ENCODE measurements around the gene C3orf52. TPM values are rescaled to one million over a fixed set of nuclear protein-coding genes. Genes with fewer than 3 reads are reported as not detected.

The C3orf52 gene
- total and polyA plus RNA-seq, 2 experiments from 2014 or later, result 9.3 to 20.7 TPM

- no peak overlapping the region for H3K4me3 ChIP-seq
- H3K4me2 ChIP-seq, result no peak overlapping the region
- peaks cover 3% of the 10 kb centered on the region for H3K4me1 ChIP-seq (ENCODE audit: insufficient read depth)
- no peaks in the 10 kb centered on the region for H3K27me3 ChIP-seq
- H4K20me1 ChIP-seq (ENCODE audit: insufficient read depth, poor library complexity, severe bottlenecking), result no peaks in the 10 kb centered on the region
- no peak for TF ChIP-seq EZH2phosphoT487 (IDR thresholded peaks at IDR 0.05; ENCODE audit: low read depth, severe bottlenecking, unreplicated experiment)
- TF ChIP-seq, protein P1, sequence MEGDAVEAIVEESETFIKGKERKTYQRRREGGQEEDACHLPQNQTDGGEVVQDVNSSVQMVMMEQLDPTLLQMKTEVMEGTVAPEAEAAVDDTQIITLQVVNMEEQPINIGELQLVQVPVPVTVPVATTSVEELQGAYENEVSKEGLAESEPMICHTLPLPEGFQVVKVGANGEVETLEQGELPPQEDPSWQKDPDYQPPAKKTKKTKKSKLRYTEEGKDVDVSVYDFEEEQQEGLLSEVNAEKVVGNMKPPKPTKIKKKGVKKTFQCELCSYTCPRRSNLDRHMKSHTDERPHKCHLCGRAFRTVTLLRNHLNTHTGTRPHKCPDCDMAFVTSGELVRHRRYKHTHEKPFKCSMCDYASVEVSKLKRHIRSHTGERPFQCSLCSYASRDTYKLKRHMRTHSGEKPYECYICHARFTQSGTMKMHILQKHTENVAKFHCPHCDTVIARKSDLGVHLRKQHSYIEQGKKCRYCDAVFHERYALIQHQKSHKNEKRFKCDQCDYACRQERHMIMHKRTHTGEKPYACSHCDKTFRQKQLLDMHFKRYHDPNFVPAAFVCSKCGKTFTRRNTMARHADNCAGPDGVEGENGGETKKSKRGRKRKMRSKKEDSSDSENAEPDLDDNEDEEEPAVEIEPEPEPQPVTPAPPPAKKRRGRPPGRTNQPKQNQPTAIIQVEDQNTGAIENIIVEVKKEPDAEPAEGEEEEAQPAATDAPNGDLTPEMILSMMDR (IDR thresholded peaks at IDR 0.05; ENCODE audit: poor library complexity), result no peak
- no peaks in the 10 kb centered on the region for H3K9me3 ChIP-seq (ENCODE audit: low read depth)
- H3K79me2 ChIP-seq, result no peaks in the 10 kb centered on the region
- DNase-seq (ENCODE audit: low spot score), result no peak
- H3K27ac ChIP-seq, result no peak overlapping the region
- no peak overlapping the region for H2AFZ ChIP-seq
- over 99% methylated on average over 6 of the region's 6 CpGs for WGBS (ENCODE audit: low lambda C conversion rate, missing lambda C conversion rate)
- no peaks in the 10 kb centered on the region for H3K9me2 ChIP-seq (replicated peaks; ENCODE audit: insufficient read depth)
- no peaks in the 10 kb centered on the region for H3K36me3 ChIP-seq (replicated peaks; ENCODE audit: insufficient read depth, low read depth)
Observed at GRCh38 chr3:112114576-112115160, 28.5 kb downstream of the C3orf52 start.

GRCh38 chr3:112115161-112115739 is 29.1 kb downstream of the C3orf52 start:
- Histone ChIP-seq H4K20me1 (ENCODE audit: insufficient read depth, poor library complexity, severe bottlenecking) (no peaks in the 10 kb centered on the region), H3K36me3 (replicated peaks; ENCODE audit: insufficient read depth, low read depth) (no peaks in the 10 kb centered on the region), H3K27me3 (no peaks in the 10 kb centered on the region), H3K4me3 (no peak overlapping the region), H3K4me2 (no peak overlapping the region), H2AFZ (no peak overlapping the region), H3K4me1 (ENCODE audit: insufficient read depth) (no peaks in the 10 kb centered on the region), H3K9me3 (ENCODE audit: low read depth) (no peaks in the 10 kb centered on the region), H3K9me2 (replicated peaks; ENCODE audit: insufficient read depth) (no peaks in the 10 kb centered on the region), H3K27ac (no peak overlapping the region), H3K79me2 (no peaks in the 10 kb centered on the region)
- WGBS (ENCODE audit: low lambda C conversion rate, missing lambda C conversion rate), result 85% methylated on average over 6 of the region's 6 CpGs
- no peak for DNase-seq (ENCODE audit: low spot score)
- TF ChIP-seq EZH2phosphoT487 (IDR thresholded peaks at IDR 0.05; ENCODE audit: low read depth, severe bottlenecking, unreplicated experiment) (no peak), EZH2 (IDR thresholded peaks at IDR 0.05; ENCODE audit: borderline replicate concordance) (no peak)
- TF ChIP-seq, protein P1 (IDR thresholded peaks at IDR 0.05; ENCODE audit: poor library complexity), result no peak

DNA sequence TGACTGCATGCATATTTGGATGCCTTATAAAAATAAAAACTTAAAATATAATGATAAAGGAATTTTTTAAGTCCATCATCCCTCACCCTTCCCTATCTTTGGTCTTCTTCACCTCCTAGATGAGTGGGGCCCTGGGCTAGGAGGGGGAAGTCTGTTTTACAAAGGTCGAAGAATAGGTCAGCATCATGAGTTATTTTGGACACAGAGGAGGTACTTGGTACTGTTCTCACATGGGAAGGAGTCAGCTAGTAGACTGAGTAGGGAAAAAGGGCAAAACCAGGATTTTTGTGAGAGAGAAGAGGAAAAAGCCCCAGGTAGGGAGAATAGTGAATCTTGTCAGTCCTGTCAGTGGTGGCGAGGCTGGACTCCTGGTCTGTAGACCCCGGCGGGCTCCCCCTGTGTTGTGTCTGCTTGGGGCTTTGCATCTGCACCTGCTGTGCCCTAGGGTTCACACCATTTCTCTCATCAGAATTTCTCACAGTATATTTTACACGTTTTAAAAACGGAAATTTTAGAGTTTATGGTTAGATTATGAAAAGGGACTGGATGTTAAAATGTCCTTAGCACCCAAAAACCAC is 29.7 kb downstream of the C3orf52 start:
- Histone ChIP-seq H3K9me2 (replicated peaks; ENCODE audit: insufficient read depth) (no peaks in the 10 kb centered on the region), H4K20me1 (ENCODE audit: insufficient read depth, poor library complexity, severe bottlenecking) (no peaks in the 10 kb centered on the region), H3K4me2 (no peak overlapping the region), H3K79me2 (no peaks in the 10 kb centered on the region), H3K9me3 (ENCODE audit: low read depth) (no peaks in the 10 kb centered on the region), H2AFZ (no peak overlapping the region), H3K4me1 (ENCODE audit: insufficient read depth) (no peaks in the 10 kb centered on the region), H3K4me3 (no peak overlapping the region), H3K27ac (no peak overlapping the region), H3K36me3 (replicated peaks; ENCODE audit: insufficient read depth, low read depth) (no peaks in the 10 kb centered on the region), H3K27me3 (no peaks in the 10 kb centered on the region)
- TF ChIP-seq EZH2 (IDR thresholded peaks at IDR 0.05; ENCODE audit: borderline replicate concordance), result no peak
- TF ChIP-seq, protein P1 (IDR thresholded peaks at IDR 0.05; ENCODE audit: poor library complexity), result no peak
- TF ChIP-seq EZH2phosphoT487 (IDR thresholded peaks at IDR 0.05; ENCODE audit: low read depth, severe bottlenecking, unreplicated experiment), result no peak
- WGBS (ENCODE audit: low lambda C conversion rate, missing lambda C conversion rate), result 90% methylated on average over 6 of the region's 6 CpGs
- DNase-seq (ENCODE audit: low spot score), result no peak
